ENCODE data around the gene HLA-F.
A peak's percentile ranks its signal among the peaks of the same experiment; 100 is the strongest.

Gene HLA-F

DNA sequence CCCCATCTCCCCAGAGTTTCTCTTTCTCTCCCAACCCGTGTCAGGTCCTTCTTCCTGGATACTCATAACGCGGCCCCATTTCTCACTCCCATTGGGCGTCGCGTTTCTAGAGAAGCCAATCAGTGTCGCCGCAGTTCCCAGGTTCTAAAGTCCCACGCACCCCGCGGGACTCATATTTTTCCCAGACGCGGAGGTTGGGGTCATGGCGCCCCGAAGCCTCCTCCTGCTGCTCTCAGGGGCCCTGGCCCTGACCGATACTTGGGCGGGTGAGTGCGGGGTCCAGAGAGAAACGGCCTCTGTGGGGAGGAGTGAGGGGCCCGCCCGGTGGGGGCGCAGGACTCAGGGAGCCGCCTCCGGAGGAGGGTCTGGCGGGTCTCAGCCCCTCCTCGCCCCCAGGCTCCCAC, at the start of gene HLA-F:
TSS of gene HLA-F (plus strand) at position 173 of the 404 bp plus-strand sequence. CDS start at position 203, 30 bp downstream.
- no peak for TF ChIP-seq ZFX (IDR thresholded peaks at IDR 0.05)
- TF ChIP-seq CTCF (conservative IDR thresholded peaks at IDR 0.05): no peak
- H3K27ac ChIP-seq: peak within 1 kb of the TSS; percentile 24; the same call in 1 of the 2 replicates

GRCh38 chr6:29674008-29674407, 49.2 kb upstream of the HLA-F start:
- H3K27ac ChIP-seq: no peak overlapping the region
- TF ChIP-seq ZFX (IDR thresholded peaks at IDR 0.05) (no peak), CTCF (conservative IDR thresholded peaks at IDR 0.05) (no peak)

GRCh38 chr6:29675561-29675960, 47.7 kb upstream of the HLA-F start:
- TF ChIP-seq ZFX (IDR thresholded peaks at IDR 0.05): no peak
- TF ChIP-seq CTCF (conservative IDR thresholded peaks at IDR 0.05): no peak
- H3K27ac ChIP-seq: no peak overlapping the region

DNA sequence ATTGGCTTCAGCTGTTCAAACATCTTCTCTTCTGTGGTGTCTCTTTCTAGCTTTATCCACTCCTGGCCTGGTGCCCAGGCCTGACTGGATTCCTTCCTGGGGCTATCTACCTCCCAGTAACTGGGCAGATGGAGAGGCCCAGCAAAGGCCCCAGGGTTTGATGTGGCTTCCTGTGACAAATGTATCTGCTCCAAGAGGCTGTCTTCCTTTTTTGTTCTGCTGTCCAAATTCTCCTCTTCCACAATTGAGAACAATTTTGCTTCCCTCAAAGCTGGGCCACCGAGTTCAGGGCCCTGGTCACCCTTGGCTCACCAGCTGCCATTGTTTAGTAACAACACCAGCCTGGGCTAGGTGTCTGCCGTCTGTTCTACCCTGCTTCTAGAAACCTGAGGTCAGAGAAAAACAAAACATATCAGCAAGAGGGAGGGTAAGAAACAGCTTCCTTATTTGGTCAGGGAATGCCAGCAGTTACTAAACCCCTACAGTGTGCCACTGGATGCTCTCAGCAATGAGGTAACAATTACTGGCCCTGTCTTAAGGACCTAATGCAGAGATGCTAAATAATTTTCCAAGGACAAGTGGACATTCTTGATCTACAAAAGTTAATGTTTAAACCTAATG, 46.1 kb upstream of the HLA-F start:
- H3K27ac ChIP-seq: no peak overlapping the region
- TF ChIP-seq CTCF (conservative IDR thresholded peaks at IDR 0.05) (no peak), ZFX (IDR thresholded peaks at IDR 0.05) (no peak)

GRCh38 chr6:29678114-29678513, 45.1 kb upstream of the HLA-F start:
- H3K27ac ChIP-seq: no peak overlapping the region
- TF ChIP-seq ZFX (IDR thresholded peaks at IDR 0.05) (no peak), CTCF (conservative IDR thresholded peaks at IDR 0.05) (no peak)

- TF ChIP-seq ZFX (IDR thresholded peaks at IDR 0.05): no peak
- TF ChIP-seq CTCF (conservative IDR thresholded peaks at IDR 0.05): no peak
- no peak overlapping the region for H3K27ac ChIP-seq
Observed at GRCh38 chr6:29679962-29680361, 43.3 kb upstream of the HLA-F start.

- no peak overlapping the region for H3K27ac ChIP-seq
- TF ChIP-seq CTCF (conservative IDR thresholded peaks at IDR 0.05) (no peak), ZFX (IDR thresholded peaks at IDR 0.05) (no peak)
Observed at GRCh38 chr6:29680416-29680815, 42.8 kb upstream of the HLA-F start.
